Measurements from ENCODE around the gene FLT3.
"Not testable (repeated sequence)": the region's sequence is repeated elsewhere in the genome, so short reads cannot be mapped to it uniquely, and the experiment has no call there.

The FLT3 gene

GRCh38 chr13:28100150-28101121 lies at the start of gene FLT3:
FLT3 (minus strand) TSS chr13:28100576; CDS start chr13:28100510, 66 bp downstream.
- no peak within 1 kb of the TSS for H3K27ac Mint-ChIP-seq
- H3K9me3 Mint-ChIP-seq = no peaks in the 10 kb centered on the region
- peak within 1 kb of the TSS; percentile 63 for H3K4me3 Mint-ChIP-seq
- peak; percentile 33 for DNase-seq (ENCODE audit: low spot score)
- H3K4me1 Mint-ChIP-seq (ENCODE audit: low read depth) = peaks cover 6% of the 10 kb centered on the region
- no peaks in the 10 kb centered on the region for H3K36me3 Mint-ChIP-seq (ENCODE audit: low read depth)
- H3K27me3 Mint-ChIP-seq (ENCODE audit: low read depth) = peaks cover 68% of the 10 kb centered on the region

- H3K9me3 Mint-ChIP-seq = no peaks in the 10 kb centered on the region
- H3K36me3 Mint-ChIP-seq (ENCODE audit: low read depth) = peaks cover 17% of the 10 kb centered on the region
- no peak for DNase-seq (ENCODE audit: low spot score)
- H3K27ac Mint-ChIP-seq = no peak overlapping the region
- H3K27me3 Mint-ChIP-seq (ENCODE audit: low read depth) = no peaks in the 10 kb centered on the region
- no peak overlapping the region for H3K4me3 Mint-ChIP-seq
- peaks cover 19% of the 10 kb centered on the region for H3K4me1 Mint-ChIP-seq (ENCODE audit: low read depth)
Measured at GRCh38 chr13:28147495-28147894, 47.1 kb upstream of the FLT3 start.

- Mint-ChIP-seq H3K27me3 (ENCODE audit: low read depth) (no peaks in the 10 kb centered on the region), H3K9me3 (no peaks in the 10 kb centered on the region), H3K36me3 (ENCODE audit: low read depth) (peaks cover 11% of the 10 kb centered on the region), H3K4me3 (no peak overlapping the region), H3K4me1 (ENCODE audit: low read depth) (peaks cover 32% of the 10 kb centered on the region), H3K27ac (no peak overlapping the region)
- no peak for DNase-seq (ENCODE audit: low spot score)
Measured at GRCh38 chr13:28145049-28145448, 44.7 kb upstream of the FLT3 start.

GRCh38 chr13:28141542-28141941 lies 41.2 kb upstream of the FLT3 start:
- not testable (repeated sequence) for H3K27me3 Mint-ChIP-seq (ENCODE audit: low read depth); H3K9me3 Mint-ChIP-seq; H3K27ac Mint-ChIP-seq; H3K36me3 Mint-ChIP-seq (ENCODE audit: low read depth); DNase-seq (ENCODE audit: low spot score)
- Mint-ChIP-seq H3K4me1 (ENCODE audit: low read depth) (peaks cover 40% of the 10 kb centered on the region), H3K4me3 (peak overlapping the region; percentile 64)

- Mint-ChIP-seq H3K4me1 (ENCODE audit: low read depth) (peaks cover 42% of the 10 kb centered on the region), H3K27me3 (ENCODE audit: low read depth) (no peaks in the 10 kb centered on the region), H3K36me3 (ENCODE audit: low read depth) (peaks cover 5% of the 10 kb centered on the region), H3K9me3 (no peaks in the 10 kb centered on the region), H3K27ac (peak overlapping the region; percentile 94), H3K4me3 (peak overlapping the region; percentile 89)
- no peak for DNase-seq (ENCODE audit: low spot score)
Measured at GRCh38 chr13:28140433-28141125, 40.2 kb upstream of the FLT3 start.

GRCh38 chr13:28138756-28139470 lies 38.5 kb upstream of the FLT3 start:
- Mint-ChIP-seq H3K4me1 (ENCODE audit: low read depth) (peaks cover 42% of the 10 kb centered on the region), H3K4me3 (peak overlapping the region; percentile 89), H3K27ac (peak overlapping the region; percentile 98)

GRCh38 chr13:28138012-28138755 lies 37.8 kb upstream of the FLT3 start, which contains the start of gene PAN3:
PAN3 (plus strand) TSS chr13:28138545; CDS start chr13:28138658, 113 bp downstream.
- peaks cover 5% of the 10 kb centered on the region for H3K36me3 Mint-ChIP-seq (ENCODE audit: low read depth)
- H3K4me1 Mint-ChIP-seq (ENCODE audit: low read depth) = peaks cover 42% of the 10 kb centered on the region
- H3K27ac Mint-ChIP-seq = peak within 1 kb of the TSS; percentile 98

More at GRCh38 chr13:28138756-28139470, 38.5 kb upstream of the FLT3 start:
- Mint-ChIP-seq H3K27me3 (ENCODE audit: low read depth) (no peaks in the 10 kb centered on the region), H3K36me3 (ENCODE audit: low read depth) (peaks cover 5% of the 10 kb centered on the region), H3K9me3 (no peaks in the 10 kb centered on the region)
- DNase-seq (ENCODE audit: low spot score) = peak; percentile 84

GRCh38 chr13:28137596-28137995 lies 37.2 kb upstream of the FLT3 start:
- peak overlapping the region; percentile 98 for H3K27ac Mint-ChIP-seq
- H3K4me3 Mint-ChIP-seq = peak overlapping the region; percentile 89
- no peaks in the 10 kb centered on the region for H3K27me3 Mint-ChIP-seq (ENCODE audit: low read depth)
- H3K9me3 Mint-ChIP-seq = no peaks in the 10 kb centered on the region
- no peak for DNase-seq (ENCODE audit: low spot score)
- H3K4me1 Mint-ChIP-seq (ENCODE audit: low read depth) = peaks cover 36% of the 10 kb centered on the region
- H3K36me3 Mint-ChIP-seq (ENCODE audit: low read depth) = peaks cover 5% of the 10 kb centered on the region

More at GRCh38 chr13:28138012-28138755, 37.8 kb upstream of the FLT3 start, which contains the start of gene PAN3:
- no peaks in the 10 kb centered on the region for H3K27me3 Mint-ChIP-seq (ENCODE audit: low read depth)
- H3K9me3 Mint-ChIP-seq = no peaks in the 10 kb centered on the region
- H3K4me3 Mint-ChIP-seq = peak within 1 kb of the TSS; percentile 89
- DNase-seq (ENCODE audit: low spot score) = peak; percentile 90

GRCh38 chr13:28136916-28137315 lies 36.5 kb upstream of the FLT3 start:
- peak overlapping the region; percentile 98 for H3K27ac Mint-ChIP-seq
- H3K4me1 Mint-ChIP-seq (ENCODE audit: low read depth) = peaks cover 29% of the 10 kb centered on the region
- peaks cover 5% of the 10 kb centered on the region for H3K36me3 Mint-ChIP-seq (ENCODE audit: low read depth)
- no peak for DNase-seq (ENCODE audit: low spot score)
- no peaks in the 10 kb centered on the region for H3K9me3 Mint-ChIP-seq
- H3K4me3 Mint-ChIP-seq = peak overlapping the region; percentile 89
- no peaks in the 10 kb centered on the region for H3K27me3 Mint-ChIP-seq (ENCODE audit: low read depth)

GRCh38 chr13:28131646-28132045 lies 31.3 kb upstream of the FLT3 start:
- no peak overlapping the region for H3K27ac Mint-ChIP-seq
- H3K4me3 Mint-ChIP-seq = no peak overlapping the region

GRCh38 chr13:28129911-28130693 lies 29.7 kb upstream of the FLT3 start:
- no peak overlapping the region for H3K4me3 Mint-ChIP-seq
- H3K36me3 Mint-ChIP-seq (ENCODE audit: low read depth) = no peaks in the 10 kb centered on the region
- peaks cover 8% of the 10 kb centered on the region for H3K27me3 Mint-ChIP-seq (ENCODE audit: low read depth)
- H3K9me3 Mint-ChIP-seq = no peaks in the 10 kb centered on the region
- H3K27ac Mint-ChIP-seq = no peak overlapping the region
- no peaks in the 10 kb centered on the region for H3K4me1 Mint-ChIP-seq (ENCODE audit: low read depth)
- no peak for DNase-seq (ENCODE audit: low spot score)

More at GRCh38 chr13:28131646-28132045, 31.3 kb upstream of the FLT3 start:
- H3K9me3 Mint-ChIP-seq = no peaks in the 10 kb centered on the region
- DNase-seq (ENCODE audit: low spot score) = no peak
- peaks cover 8% of the 10 kb centered on the region for H3K27me3 Mint-ChIP-seq (ENCODE audit: low read depth)
- H3K36me3 Mint-ChIP-seq (ENCODE audit: low read depth) = no peaks in the 10 kb centered on the region
- H3K4me1 Mint-ChIP-seq (ENCODE audit: low read depth) = peaks cover 6% of the 10 kb centered on the region

- Mint-ChIP-seq H3K9me3 (no peaks in the 10 kb centered on the region), H3K36me3 (ENCODE audit: low read depth) (no peaks in the 10 kb centered on the region)
- DNase-seq (ENCODE audit: low spot score) = no peak
Measured at GRCh38 chr13:28128926-28129325, 28.6 kb upstream of the FLT3 start.

More at GRCh38 chr13:28128926-28129325, 28.6 kb upstream of the FLT3 start:
- Mint-ChIP-seq H3K27me3 (ENCODE audit: low read depth) (peaks cover 8% of the 10 kb centered on the region), H3K4me3 (no peak overlapping the region), H3K27ac (no peak overlapping the region), H3K4me1 (ENCODE audit: low read depth) (no peaks in the 10 kb centered on the region)
